ENCODE results near the gene CADM1.

GRCh38 chr11:115145324-115145723, 358.9 kb downstream of the CADM1 start:
- TF ChIP-seq CTCF (conservative IDR thresholded peaks at IDR 0.05; ENCODE audit: low read depth, low read length) = no peak
- no peak for TF ChIP-seq EZH2 (IDR thresholded peaks at IDR 0.05; ENCODE audit: low read length, unreplicated experiment)
- TF ChIP-seq EZH2phosphoT487 (IDR thresholded peaks at IDR 0.05; ENCODE audit: borderline replicate concordance, low read length) = no peak
